GM18517 (cell line): ENCODE data around the gene PSMF1.

Source experiments
- ATAC-seq: cut with Tn5 transposase; IDR thresholded peaks from one replicate; pipeline ENCODE4 v1.9.1; 2021; ENCODE audit warnings: mild to moderate bottlenecking, moderate library complexity; ENCODE audit not compliant: unreplicated experiment

The PSMF1 gene

GRCh38 chr20:1163105-1163504 lies 44.7 kb downstream of the PSMF1 start:
- no peak for ATAC-seq

DNA sequence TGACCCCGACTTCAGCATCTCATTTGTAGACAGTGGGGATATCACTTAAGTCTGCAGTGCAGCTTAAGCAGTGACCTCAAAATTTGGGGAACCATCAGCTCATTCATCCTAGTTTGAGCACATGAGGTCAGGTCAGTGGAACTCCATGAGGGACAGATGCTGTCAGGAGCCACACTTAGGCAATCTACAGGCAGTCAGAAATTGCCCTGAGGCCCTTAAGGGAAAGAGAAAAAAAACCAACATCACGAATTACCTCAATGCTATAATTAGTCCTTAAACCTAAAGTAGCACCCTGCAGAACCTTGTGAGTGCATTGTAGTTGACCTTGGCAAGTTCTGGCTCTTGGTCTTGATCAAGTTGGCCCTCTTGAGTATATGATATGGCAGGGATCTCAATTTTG lies 45.3 kb downstream of the PSMF1 start:
- no peak for ATAC-seq

DNA sequence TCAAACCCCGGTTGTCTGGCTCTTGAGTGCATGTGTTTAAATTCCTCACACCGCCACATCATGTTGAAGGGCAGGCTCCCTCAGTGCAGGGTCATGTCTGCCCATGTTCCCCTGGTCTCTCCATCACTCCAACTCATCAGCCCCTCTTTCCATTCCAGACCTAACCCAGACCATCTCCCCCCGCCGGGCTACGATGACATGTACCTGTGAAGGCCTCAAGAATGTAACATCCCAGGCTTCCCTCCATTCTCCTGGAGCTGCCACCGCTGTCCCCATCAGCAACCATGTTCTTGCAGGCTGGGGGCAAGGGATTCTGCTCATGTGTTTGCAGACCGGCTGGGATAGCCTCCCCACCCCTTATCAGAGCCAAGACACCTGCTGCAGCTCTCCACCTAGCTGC lies 46.5 kb downstream of the PSMF1 start:
- ATAC-seq = no peak

DNA sequence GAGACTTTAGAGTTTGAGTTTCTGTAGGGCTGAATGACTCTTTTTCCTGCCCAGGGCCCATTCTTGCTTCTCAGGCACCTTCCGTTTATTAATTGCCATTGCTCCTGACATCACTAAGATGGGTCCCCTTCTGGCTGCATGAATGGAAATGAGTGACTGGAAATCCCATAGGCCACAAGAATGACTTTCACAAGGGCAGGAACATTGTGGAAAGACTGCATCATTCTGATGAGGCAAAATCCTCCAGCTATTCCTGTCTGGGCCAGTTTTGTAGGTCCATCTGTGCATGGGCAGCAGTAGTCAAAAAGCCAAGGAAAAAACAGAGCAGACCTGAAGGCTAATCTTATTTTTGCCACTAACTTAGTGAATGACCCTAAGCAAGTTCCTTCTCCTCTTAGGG lies 47.1 kb downstream of the PSMF1 start:
- ATAC-seq = no peak

DNA sequence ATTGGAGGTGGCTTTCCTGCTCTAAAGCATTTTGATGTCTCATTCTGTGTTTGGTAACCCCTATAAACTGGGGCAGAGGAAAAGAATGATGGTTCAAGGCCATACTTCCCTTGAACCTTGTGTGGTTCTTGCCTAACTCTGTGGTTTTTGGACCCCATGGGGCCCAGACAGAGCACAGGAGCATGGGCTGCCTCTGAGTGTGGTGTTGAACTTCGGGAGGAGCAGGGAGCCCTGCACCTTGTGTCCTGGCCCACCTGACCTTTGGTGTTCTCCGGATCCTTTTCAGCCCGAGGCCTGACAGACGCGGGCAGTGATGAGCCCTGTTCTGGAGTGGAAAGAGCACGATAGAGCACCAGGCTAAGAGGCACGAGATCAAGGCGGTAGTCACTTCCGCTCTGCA lies 47.5 kb downstream of the PSMF1 start:
- ATAC-seq = no peak

DNA sequence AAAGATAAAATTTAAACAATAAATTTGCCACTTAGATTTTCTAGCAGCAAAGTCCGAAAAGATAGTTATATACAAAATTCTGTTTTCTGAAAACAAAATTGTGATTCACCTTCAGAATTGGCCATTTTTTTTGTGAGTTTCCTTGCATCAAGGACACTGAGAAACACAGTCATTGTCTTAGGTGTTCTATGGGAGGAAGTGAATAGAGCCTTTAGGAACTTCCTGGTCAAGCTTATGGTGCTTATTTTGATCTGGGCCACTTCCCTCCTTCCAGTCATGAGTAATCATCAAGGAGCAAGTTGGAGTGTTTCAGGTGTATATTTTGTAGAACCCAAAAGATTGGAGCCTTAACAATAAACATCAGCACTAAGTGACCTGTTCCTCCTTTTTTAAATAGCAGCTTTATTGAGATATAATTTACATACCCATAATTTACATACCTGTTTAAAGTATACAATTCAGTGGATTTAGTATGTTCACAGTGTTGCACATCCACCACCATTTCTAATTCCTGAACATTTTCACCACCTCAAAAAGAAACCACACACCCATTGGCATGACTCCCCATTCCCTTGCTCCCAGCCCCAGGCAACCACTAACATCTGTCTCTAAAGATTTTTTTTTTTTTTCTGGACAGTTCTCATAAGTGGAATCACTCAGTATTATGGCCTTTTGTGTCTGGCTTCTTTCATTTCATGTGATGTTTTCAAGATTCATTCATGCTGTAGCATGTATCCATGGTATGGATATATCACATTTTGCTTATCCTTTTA lies 48.7 kb downstream of the PSMF1 start:
- no peak for ATAC-seq

GRCh38 chr20:1169224-1169623 lies 50.8 kb downstream of the PSMF1 start:
- no peak for ATAC-seq

DNA sequence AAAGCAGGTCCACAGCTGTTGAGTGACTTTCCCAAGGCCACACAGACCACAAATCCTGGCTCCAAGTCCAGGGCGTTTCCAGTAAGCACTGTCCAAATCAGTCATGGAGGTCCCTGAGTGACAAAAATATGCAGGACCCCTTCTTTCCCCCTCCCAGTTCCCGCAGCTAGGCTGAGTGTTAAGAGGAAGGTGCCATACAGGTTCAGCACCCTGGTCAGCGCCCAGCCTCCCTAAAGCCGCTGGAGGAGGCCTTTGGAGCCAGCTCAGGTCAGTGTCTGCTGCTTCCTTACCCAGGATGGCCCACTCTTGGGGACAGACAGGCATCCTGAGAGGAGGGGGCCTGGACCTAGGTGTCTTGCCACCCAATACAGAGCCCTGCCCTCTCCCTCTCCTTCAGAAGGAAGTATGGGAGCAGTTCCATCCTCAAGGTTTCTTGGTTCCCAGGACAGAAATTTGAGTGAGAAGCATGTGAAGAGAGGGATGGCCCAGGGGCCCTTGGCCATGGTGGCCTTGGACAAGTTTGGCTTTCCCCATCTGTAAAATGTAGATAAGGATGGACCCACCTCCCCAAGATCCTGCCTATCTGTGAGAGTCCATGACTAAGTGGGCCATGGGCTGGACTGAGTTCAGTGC lies 53.2 kb downstream of the PSMF1 start:
- ATAC-seq = no peak

- no peak for ATAC-seq
These were observed 55.3 kb downstream of the PSMF1 start for GRCh38 chr20:1173698-1174097.

DNA sequence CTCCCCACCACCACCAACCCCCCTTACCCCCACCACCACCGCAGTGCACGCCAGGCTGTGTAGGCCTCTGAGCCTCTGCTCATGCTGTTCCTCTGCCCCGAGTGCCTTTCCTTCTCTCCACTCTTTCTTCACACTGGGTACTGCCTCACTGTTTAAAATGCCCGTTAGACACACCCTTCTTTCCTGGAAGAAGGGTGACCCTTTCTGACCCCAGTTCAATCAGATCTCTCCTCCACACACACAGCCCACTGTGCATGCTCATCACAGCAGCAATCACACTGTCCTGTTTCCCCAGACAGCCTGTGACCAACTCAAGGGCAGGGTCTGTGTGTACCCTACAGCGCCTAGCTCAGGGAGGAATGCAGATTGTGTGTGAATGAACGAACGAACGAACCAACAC lies 56.4 kb downstream of the PSMF1 start:
- no peak for ATAC-seq

DNA sequence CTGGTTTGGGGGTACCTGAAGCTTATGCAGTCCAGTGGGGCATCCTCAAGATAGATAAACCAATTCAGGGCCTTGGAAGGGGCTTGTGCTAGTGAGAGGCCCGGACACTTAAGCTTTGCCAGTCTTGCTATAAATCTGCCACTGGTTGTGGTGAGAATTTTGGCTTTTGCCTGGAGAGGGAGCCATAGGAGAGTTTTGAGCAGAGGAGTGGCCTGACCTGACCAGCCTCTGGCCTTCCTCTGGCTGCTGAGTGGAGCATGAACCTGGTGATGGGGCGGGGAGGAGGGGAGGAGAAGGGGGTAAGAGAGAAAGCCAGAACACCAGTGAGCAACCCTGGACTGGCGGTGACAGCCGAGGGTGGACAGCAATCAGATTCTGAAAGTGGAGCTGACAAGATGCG lies 59.3 kb downstream of the PSMF1 start:
- ATAC-seq = no peak

DNA sequence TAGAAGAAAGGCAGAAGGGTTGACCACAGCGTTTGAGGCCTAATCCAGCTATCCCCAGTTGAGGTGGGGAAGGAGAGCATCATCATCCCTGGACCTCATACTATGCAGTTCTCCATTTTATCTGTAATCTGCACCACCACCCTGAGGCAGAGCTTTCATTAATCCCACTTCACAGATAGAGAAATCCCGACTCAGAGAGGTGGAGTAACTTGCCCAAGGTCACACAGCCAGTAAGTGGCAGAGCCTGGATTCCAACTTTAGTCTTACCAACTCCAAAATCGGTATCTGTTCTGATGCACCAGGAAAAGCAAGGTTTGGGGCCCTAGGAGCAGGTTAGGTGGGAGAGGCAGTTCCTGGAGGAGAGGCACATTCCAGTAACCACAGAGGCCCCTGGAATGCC lies 59.7 kb downstream of the PSMF1 start:
- no peak for ATAC-seq

GRCh38 chr20:1178623-1179022 lies 60.2 kb downstream of the PSMF1 start:
- no peak for ATAC-seq

- ATAC-seq = no peak
These were observed 62.5 kb downstream of the PSMF1 start for GRCh38 chr20:1180949-1181348.

DNA sequence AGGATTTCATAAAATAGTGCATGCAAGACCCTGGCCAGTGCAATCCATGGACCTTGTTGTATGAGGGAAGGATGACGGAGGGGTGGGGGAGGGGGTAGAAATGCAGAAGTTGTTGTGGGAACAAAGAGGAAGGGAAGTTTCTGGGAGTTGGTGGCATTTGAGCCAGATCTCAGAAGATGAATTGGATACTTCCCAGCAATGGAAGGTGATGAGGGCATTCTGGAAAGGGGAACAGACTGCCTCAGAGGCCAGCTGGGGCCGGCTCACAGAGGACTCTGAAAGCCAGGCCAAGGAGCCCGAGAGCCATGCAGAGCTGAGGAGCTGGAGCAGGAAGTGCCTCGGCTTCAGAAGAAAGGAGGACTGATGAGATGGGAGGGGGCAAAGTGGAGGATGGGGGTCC lies 63.7 kb downstream of the PSMF1 start:
- no peak for ATAC-seq

DNA sequence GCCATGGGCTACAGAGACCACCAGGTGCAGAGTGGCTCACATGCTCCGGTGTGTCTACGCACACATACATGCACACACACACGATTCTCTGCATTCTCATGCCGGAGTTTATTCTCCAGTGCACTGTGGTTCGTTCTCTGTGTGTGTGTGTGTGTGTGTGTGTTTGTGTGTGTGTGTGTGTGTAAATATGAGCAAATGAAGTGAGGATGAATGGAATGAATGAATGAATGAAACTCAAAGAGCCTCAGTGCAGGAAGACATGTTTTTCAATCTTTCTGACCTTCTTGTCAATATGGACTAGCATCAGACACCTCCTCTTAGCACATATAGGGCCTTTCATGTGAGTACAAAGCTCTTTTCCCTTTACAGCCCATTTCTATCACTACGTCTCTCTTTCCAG lies 64.8 kb downstream of the PSMF1 start:
- ATAC-seq = no peak

- no peak for ATAC-seq
These were observed 65.8 kb downstream of the PSMF1 start for GRCh38 chr20:1184260-1184637.

DNA sequence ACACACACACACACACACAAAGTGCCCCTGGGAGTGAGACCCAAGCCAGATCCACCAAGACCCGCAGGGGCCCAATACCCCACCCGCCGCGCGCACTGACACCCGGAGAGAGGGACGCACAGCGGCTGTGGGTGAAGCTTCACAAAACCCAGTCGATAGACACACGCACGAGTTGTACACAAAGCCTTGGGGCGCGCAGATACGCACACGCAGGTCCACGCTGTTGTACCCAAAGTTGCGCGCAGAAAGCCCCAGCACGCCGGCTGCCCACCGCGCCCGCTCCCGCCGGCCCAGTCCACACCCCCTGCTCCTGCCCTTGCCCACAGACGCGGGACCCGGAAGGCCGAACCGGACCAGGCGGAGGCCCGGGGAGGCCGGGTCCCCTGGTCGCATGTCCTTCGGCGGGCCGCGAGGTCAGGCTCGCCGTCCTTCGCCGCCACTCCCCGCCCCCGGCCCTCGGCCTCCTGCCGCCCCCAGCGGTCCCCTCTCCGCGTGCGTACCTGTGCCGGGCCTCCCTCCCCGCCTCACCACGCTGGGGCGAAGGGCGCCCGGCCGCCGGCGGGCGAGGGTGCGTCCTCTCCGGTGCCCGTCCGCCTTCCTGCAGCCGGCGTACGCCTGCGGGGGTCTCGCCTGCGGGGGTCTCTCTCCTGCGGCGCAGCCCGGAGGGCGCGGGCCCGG lies 66.4 kb downstream of the PSMF1 start, which contains the start of gene TMEM74B:
Gene TMEM74B, minus strand, starts transcription at position 344 of the 678 bp plus-strand sequence. CDS start 1,180 bp downstream, outside the sequence.
- ATAC-seq = no peak

- ATAC-seq = no peak
These were observed 66.9 kb downstream of the PSMF1 start for GRCh38 chr20:1185316-1185741.

DNA sequence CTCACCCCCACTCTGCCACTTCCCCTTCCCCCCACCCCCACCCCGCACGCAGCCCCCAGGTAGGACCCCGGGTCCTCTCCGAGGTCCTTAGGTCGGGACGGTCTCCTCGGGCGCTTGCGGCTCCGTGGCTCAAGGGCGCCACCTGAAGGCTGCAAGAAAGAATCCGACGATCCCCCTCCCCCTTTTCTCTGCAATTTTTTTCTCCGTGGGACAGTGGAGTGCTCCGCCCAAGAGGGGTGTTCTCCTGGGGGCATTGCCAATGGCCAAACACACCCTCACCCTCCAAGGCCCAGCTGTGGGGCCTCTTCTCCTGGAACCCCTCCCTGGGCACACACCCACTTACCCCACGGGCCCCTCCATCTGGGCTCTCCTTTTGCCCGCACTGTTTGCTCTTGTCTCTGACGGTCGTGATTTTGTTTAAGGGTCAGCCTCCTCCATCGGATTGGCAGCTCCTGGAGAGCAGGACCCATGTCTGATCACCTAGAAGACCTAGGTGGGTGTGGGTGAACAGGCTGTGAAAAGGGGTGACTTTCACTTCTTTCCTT lies 67.5 kb downstream of the PSMF1 start:
- no peak for ATAC-seq

GRCh38 chr20:1186367-1186991 lies 68.1 kb downstream of the PSMF1 start:
- no peak for ATAC-seq
